SU-DHL-6 (cell line): ENCODE measurements around the gene TRPM3.

Experiments used
- H2AFZ ChIP-seq: fragments of 200-600 bp; sonication (generic); 2 replicates; pipeline ENCODE4 v1.6.1; 2014; ENCODE audit warnings: low read depth, mild to moderate bottlenecking, moderate library complexity, mixed read lengths, antibody characterized with exemption, low read length; ENCODE audit not compliant: severe bottlenecking
- H3F3A ChIP-seq: fragments of 200-600 bp; shearing (Covaris generic); 2 replicates; pipeline ENCODE4 v1.6.0; 2016; ENCODE audit warnings: antibody characterized with exemption, mild to moderate bottlenecking; ENCODE audit not compliant: insufficient read depth
- H3K27ac ChIP-seq: fragments of 200-600 bp; sonication (generic); 2 replicates; pipeline ENCODE4 v1.5.1; 2016; ENCODE audit warnings: low read depth, mild to moderate bottlenecking, low read length, moderate library complexity, mixed read lengths
- H3K27me3 ChIP-seq: fragments of 200-600 bp; sonication (generic), shearing (Covaris generic); 2 replicates; pipeline ENCODE4 v1.6.0; 2014; ENCODE audit warnings: mild to moderate bottlenecking, low read length
- H3K36me3 ChIP-seq: fragments of 200-600 bp; sonication (generic); 2 replicates; pipeline ENCODE4 v1.6.1; 2014; ENCODE audit warnings: mild to moderate bottlenecking, low read length, mixed read lengths
- H3K4me2 ChIP-seq: fragments of 300-600, 200-600 bp; shearing (Covaris generic), sonication (generic); 2 replicates; pipeline ENCODE4 v1.6.0; 2014; ENCODE audit warnings: low read length, low read depth, mild to moderate bottlenecking; ENCODE audit not compliant: poor library complexity, severe bottlenecking
- H3K4me3 ChIP-seq: fragments of 200-600 bp; sonication (generic); 2 replicates; pipeline ENCODE4 v1.5.1; 2014; ENCODE audit warnings: antibody characterized with exemption, low read length, mild to moderate bottlenecking, mixed read lengths; ENCODE audit not compliant: insufficient read depth, poor library complexity, severe bottlenecking
- H3K79me2 ChIP-seq: fragments of 200-600 bp; sonication (generic); 2 replicates; pipeline ENCODE4 v1.6.1; 2014; ENCODE audit warnings: mild to moderate bottlenecking, low read length, moderate library complexity; ENCODE audit not compliant: insufficient read depth
- H3K9ac ChIP-seq: fragments of 200-600 bp; sonication (generic); 2 replicates; pipeline ENCODE4 v1.7.0; 2014; ENCODE audit warnings: mild to moderate bottlenecking, low read length
- H3K9me2 ChIP-seq: fragments of 200-600 bp; sonication (generic); replicated peaks from 2 replicates; pipeline ENCODE4 v1.6.1; 2014; ENCODE audit warnings: low read length; ENCODE audit not compliant: insufficient read depth
- H3K9me3 ChIP-seq: fragments of 200-600 bp; sonication (generic); 2 replicates; pipeline ENCODE4 v1.6.1; 2014; ENCODE audit warnings: low read length, mixed read lengths; ENCODE audit not compliant: insufficient read depth
- H4K20me1 ChIP-seq: fragments of 200-600 bp; sonication (generic); 2 replicates; pipeline ENCODE4 v1.6.1; 2014; ENCODE audit warnings: low read depth, mild to moderate bottlenecking, antibody characterized with exemption, low read length, moderate library complexity, mixed read lengths
- CTCF ChIP-seq: fragments of 200-600 bp; sonication (generic); IDR thresholded peaks from one replicate; pipeline ENCODE4 v1.5.1; 2017; ENCODE audit warnings: antibody characterized with exemption, mild to moderate bottlenecking, low read length, moderate library complexity; ENCODE audit not compliant: insufficient read depth, poor library complexity, severe bottlenecking
- EZH2phosphoT487 ChIP-seq: fragments of 200-600 bp; sonication (generic), shearing (Covaris generic); conservative IDR thresholded peaks from 2 replicates; pipeline ENCODE4 v1.6.1; 2018; ENCODE audit warnings: mild to moderate bottlenecking, antibody characterized with exemption, low read length, moderate library complexity, mixed read lengths

The TRPM3 gene

GRCh38 chr9:70587201-70587600 is 534.2 kb downstream of the TRPM3 start:
- Histone ChIP-seq H3K9me3 (no peaks in the 10 kb centered on the region), H3K36me3 (no peaks in the 10 kb centered on the region), H3K9ac (no peak overlapping the region), H3K4me3 (no peak overlapping the region), H3K27me3 (no peaks in the 10 kb centered on the region), H3K79me2 (no peaks in the 10 kb centered on the region), H3F3A (no peaks in the 10 kb centered on the region), H3K9me2 (no peaks in the 10 kb centered on the region), H2AFZ (no peak overlapping the region), H3K4me2 (no peak overlapping the region), H4K20me1 (no peaks in the 10 kb centered on the region), H3K27ac (no peak overlapping the region)
- no peak for TF ChIP-seq EZH2phosphoT487
- TF ChIP-seq CTCF: no peak

- H4K20me1 ChIP-seq: no peaks in the 10 kb centered on the region
- H3K4me3 ChIP-seq: no peak overlapping the region
- no peaks in the 10 kb centered on the region for H3K27me3 ChIP-seq
- H3K9ac ChIP-seq: no peak overlapping the region
- H3K27ac ChIP-seq: no peak overlapping the region
- H3K36me3 ChIP-seq: no peaks in the 10 kb centered on the region
- no peak overlapping the region for H2AFZ ChIP-seq
- no peak overlapping the region for H3K4me2 ChIP-seq
- H3K9me3 ChIP-seq: no peaks in the 10 kb centered on the region
- TF ChIP-seq CTCF (no peak), EZH2phosphoT487 (no peak)
- H3K9me2 ChIP-seq: no peaks in the 10 kb centered on the region
- H3F3A ChIP-seq: no peaks in the 10 kb centered on the region
- no peaks in the 10 kb centered on the region for H3K79me2 ChIP-seq
These were observed 534.9 kb downstream of the TRPM3 start for GRCh38 chr9:70586476-70586875.

GRCh38 chr9:70581955-70582350 is 539.5 kb downstream of the TRPM3 start:
- Histone ChIP-seq H3K36me3 (no peaks in the 10 kb centered on the region), H3K9me2 (no peaks in the 10 kb centered on the region), H3K4me2 (no peak overlapping the region), H2AFZ (no peak overlapping the region), H3K27me3 (no peaks in the 10 kb centered on the region), H3K79me2 (no peaks in the 10 kb centered on the region), H3K9ac (no peak overlapping the region), H3F3A (no peaks in the 10 kb centered on the region), H3K27ac (no peak overlapping the region), H3K4me3 (no peak overlapping the region), H3K9me3 (no peaks in the 10 kb centered on the region), H4K20me1 (no peaks in the 10 kb centered on the region)
- TF ChIP-seq EZH2phosphoT487 (no peak), CTCF (no peak)
